HCT116 (cell line): Measurements from ENCODE around the gene DND1. TPM values are rescaled to one million over a fixed set of nuclear protein-coding genes. Genes with fewer than 3 reads are reported as not detected.
"Not testable (repeated sequence)": the region's sequence is repeated elsewhere in the genome, so short reads cannot be mapped to it uniquely, and the experiment has no call there.

Experiments
- ATAC-seq: fragments of 200-7000 bp; cut with Tn5 transposase; 2 replicates; pipeline ENCODE4 v1.9.1; 2020; ENCODE audit warnings: mild to moderate bottlenecking, moderate library complexity
- BruUV-seq: library from RNA; stranded (reverse); fragments of 400-500 nt; replicated peaks from 2 replicates; lab custom pipeline; 2021; lab: Mats Ljungman, UMichigan
- CTCF ChIA-PET: fragments of 300-600 bp; sonication (Branson Sonifier 250); formaldehyde crosslinking; loops from one replicate; lab custom pipeline; 2021; ENCODE audit warnings: antibody characterized with exemption; lab: Charles Lee
- POLR2A ChIA-PET: fragments of 300-600, 350-600 bp; sonication (Branson Sonifier 250); formaldehyde crosslinking; loops from one replicate; lab custom pipeline; 2021; ENCODE audit warnings: antibody characterized with exemption; lab: Charles Lee
- RAD21 ChIA-PET, 2 experiments: fragments of 300-600 bp; sonication (Branson Sonifier 250); formaldehyde crosslinking; loops; one replicate each; lab custom pipeline; 2023; ENCODE audit warnings: low total read pairs in 2 of 2; ENCODE audit not compliant: uncharacterized antibody in 2 of 2, unreplicated experiment in 2 of 2, low non-redundant PET in 1 of 2; lab: Charles Lee
- DNase-seq: peaks from one replicate; pipeline ENCODE4 v3.0.0-alpha.2; 2010; ENCODE audit warnings: low read depth, low spot score
- H2AFZ ChIP-seq: fragments of 200-600 bp; shearing (Covaris generic), sonication (generic); 2 replicates; pipeline ENCODE4 v1.6.1; 2017; ENCODE audit warnings: low read depth, mixed run types, mixed read lengths, antibody characterized with exemption, low read length; ENCODE audit not compliant: poor library complexity, severe bottlenecking
- H3K27ac ChIP-seq: 2 replicates; pipeline ENCODE4 v1.5.1; 2012; ENCODE audit warnings: low read depth, low read length
- H3K27me3 ChIP-seq: fragments of 200-600 bp; sonication (generic); 2 replicates; pipeline ENCODE4 v1.6.1; 2016; ENCODE audit warnings: mixed run types, low read length, mixed read lengths; ENCODE audit not compliant: insufficient read depth
- H3K36me3 ChIP-seq, 2 experiments: fragments of 200-500 bp in 1 of 2; fragments of 200-600 bp in 1 of 2; sonication (Bioruptor generic) in 1 of 2; sonication (generic) in 1 of 2; 2 replicates each; pipeline versions ENCODE4 v1.5.1 to v1.6.1; 2014 to 2016; ENCODE audit warnings: low read length in 2 of 2, inconsistent platforms in 1 of 2, mixed read lengths in 1 of 2, mixed run types in 1 of 2; ENCODE audit not compliant: insufficient read depth in 2 of 2, control insufficient read depth in 1 of 2
- H3K4me1 ChIP-seq, 2 experiments: fragments of 200-600 bp in 1 of 2; sonication (generic) in 1 of 2; 2 replicates each; pipeline versions ENCODE4 v1.5.1 to v1.6.1; 2012 to 2017; ENCODE audit warnings: low read length in 2 of 2, inconsistent platforms in 1 of 2, mild to moderate bottlenecking in 1 of 2, mixed read lengths in 1 of 2, mixed run types in 1 of 2, moderate library complexity in 1 of 2; ENCODE audit not compliant: insufficient read depth in 2 of 2, control insufficient read depth in 1 of 2
- H3K4me2 ChIP-seq: fragments of 200-600 bp; sonication (generic); 2 replicates; pipeline ENCODE4 v1.6.1; 2017; ENCODE audit warnings: mixed run types, low read length, mixed read lengths
- H3K4me3 ChIP-seq, 2 experiments: fragments of 200-600 bp in 1 of 2; sonication (generic) in 1 of 2; replicated peaks in 1 of 2; 2 replicates each; pipeline ENCODE4 v1.5.1; 2011 to 2016; ENCODE audit warnings: low read length in 2 of 2, control low read depth in 1 of 2, low read depth in 1 of 2, mild to moderate bottlenecking in 1 of 2, mixed read lengths in 1 of 2, mixed run types in 1 of 2
- H3K79me2 ChIP-seq: fragments of 200-600 bp; sonication (generic); 2 replicates; pipeline ENCODE4 v1.6.1; 2017; ENCODE audit warnings: mild to moderate bottlenecking, mixed run types, low read length, moderate library complexity, mixed read lengths; ENCODE audit not compliant: insufficient read depth
- H3K9ac ChIP-seq: fragments of 200-600 bp; sonication (generic); 2 replicates; pipeline ENCODE4 v1.6.1; 2016; ENCODE audit warnings: low read length, mixed read lengths
- H3K9me2 ChIP-seq: fragments of 200-600 bp; sonication (generic), shearing (Covaris generic); 2 replicates; pipeline ENCODE4 v1.6.1; 2017; ENCODE audit warnings: mixed run types, mild to moderate bottlenecking, moderate library complexity; ENCODE audit not compliant: insufficient read depth
- H3K9me3 ChIP-seq, 2 experiments: fragments of 200-500 bp in 1 of 2; fragments of 200-600 bp in 1 of 2; sonication (Bioruptor generic) in 1 of 2; sonication (generic) in 1 of 2; 2 replicates each; pipeline ENCODE4 v1.6.1; 2014 to 2017; ENCODE audit warnings: low read length in 2 of 2, mixed read lengths in 2 of 2, inconsistent platforms in 1 of 2, low read depth in 1 of 2, mild to moderate bottlenecking in 1 of 2, mixed run types in 1 of 2, moderate library complexity in 1 of 2; ENCODE audit not compliant: control insufficient read depth in 1 of 2, insufficient read depth in 1 of 2
- H4K20me1 ChIP-seq: fragments of 200-600 bp; sonication (generic), shearing (Covaris generic); 2 replicates; pipeline ENCODE4 v1.6.1; 2017; ENCODE audit warnings: mixed run types, mild to moderate bottlenecking, moderate library complexity; ENCODE audit not compliant: insufficient read depth
- CBX3 ChIP-seq: IDR thresholded peaks from 2 replicates; pipeline ENCODE4 v1.6.1; 2012; ENCODE audit warnings: low read depth
- CEBPB ChIP-seq: IDR thresholded peaks from 2 replicates; pipeline ENCODE4 v1.6.1; 2012; ENCODE audit warnings: low read depth
- EZH2phosphoT487 ChIP-seq: fragments of 200-600 bp; IDR thresholded peaks from 2 replicates; pipeline ENCODE4 v1.6.1; 2018; ENCODE audit warnings: antibody characterized with exemption, borderline replicate concordance
- FOSL1 ChIP-seq: IDR thresholded peaks from 2 replicates; pipeline ENCODE4 v1.6.1; 2012; ENCODE audit warnings: low read depth
- intact Hi-C: fragments of 100-400 bp; cut with micrococcal nuclease; formaldehyde crosslinking; loops from 2 replicates; pipeline ENCODE4 v1.10.0; 2022
- total RNA-seq: library from RNA; stranded (reverse); gene quantifications from one replicate; pipeline ENCODE4 v1.2.1, GENCODE V29; 2021; ENCODE audit not compliant: unreplicated experiment
- TF ChIP-seq, protein P1 (sequence below): IDR thresholded peaks from 2 replicates; pipeline ENCODE4 v1.6.1; 2012; ENCODE audit warnings: low read depth
- TF ChIP-seq, protein P2 (sequence below): IDR thresholded peaks from 2 replicates; pipeline ENCODE4 v1.6.1; 2012

DND1 gene
- total RNA-seq, 1 experiment from 2014 or later = 2.3 TPM

DNA sequence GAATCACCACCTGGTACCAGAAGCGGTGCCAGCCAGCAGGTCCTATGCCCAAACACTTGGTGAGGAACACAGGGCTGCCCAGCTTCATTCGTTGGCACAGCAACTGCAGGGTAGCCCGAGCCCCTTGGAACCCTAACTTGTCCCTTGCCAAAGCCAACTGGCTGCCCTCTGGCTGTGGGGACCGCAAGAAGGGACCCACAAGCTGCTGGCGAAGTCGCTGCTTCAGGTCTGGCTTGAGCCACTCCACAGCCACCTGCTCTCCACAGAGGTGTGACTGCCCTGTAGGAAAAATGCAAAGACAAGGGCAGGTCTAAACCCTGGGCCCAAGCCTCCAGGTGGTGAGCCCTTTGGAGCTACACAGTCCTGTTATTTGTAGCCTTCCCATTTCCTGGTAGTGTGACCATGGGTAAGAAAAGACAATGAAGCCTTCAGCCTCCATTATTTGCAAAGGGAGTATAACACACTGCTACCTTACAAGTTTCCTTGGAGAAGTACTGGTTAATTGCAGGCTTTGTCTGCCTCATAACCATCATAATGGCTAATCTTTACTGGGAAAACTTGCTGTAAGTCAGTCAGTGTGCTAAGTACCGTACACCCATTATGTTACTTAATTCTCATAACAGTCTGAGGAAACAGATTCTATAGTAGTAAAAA lies 1.8 kb downstream of the DND1 start (continued):
- TF ChIP-seq, protein P1, sequence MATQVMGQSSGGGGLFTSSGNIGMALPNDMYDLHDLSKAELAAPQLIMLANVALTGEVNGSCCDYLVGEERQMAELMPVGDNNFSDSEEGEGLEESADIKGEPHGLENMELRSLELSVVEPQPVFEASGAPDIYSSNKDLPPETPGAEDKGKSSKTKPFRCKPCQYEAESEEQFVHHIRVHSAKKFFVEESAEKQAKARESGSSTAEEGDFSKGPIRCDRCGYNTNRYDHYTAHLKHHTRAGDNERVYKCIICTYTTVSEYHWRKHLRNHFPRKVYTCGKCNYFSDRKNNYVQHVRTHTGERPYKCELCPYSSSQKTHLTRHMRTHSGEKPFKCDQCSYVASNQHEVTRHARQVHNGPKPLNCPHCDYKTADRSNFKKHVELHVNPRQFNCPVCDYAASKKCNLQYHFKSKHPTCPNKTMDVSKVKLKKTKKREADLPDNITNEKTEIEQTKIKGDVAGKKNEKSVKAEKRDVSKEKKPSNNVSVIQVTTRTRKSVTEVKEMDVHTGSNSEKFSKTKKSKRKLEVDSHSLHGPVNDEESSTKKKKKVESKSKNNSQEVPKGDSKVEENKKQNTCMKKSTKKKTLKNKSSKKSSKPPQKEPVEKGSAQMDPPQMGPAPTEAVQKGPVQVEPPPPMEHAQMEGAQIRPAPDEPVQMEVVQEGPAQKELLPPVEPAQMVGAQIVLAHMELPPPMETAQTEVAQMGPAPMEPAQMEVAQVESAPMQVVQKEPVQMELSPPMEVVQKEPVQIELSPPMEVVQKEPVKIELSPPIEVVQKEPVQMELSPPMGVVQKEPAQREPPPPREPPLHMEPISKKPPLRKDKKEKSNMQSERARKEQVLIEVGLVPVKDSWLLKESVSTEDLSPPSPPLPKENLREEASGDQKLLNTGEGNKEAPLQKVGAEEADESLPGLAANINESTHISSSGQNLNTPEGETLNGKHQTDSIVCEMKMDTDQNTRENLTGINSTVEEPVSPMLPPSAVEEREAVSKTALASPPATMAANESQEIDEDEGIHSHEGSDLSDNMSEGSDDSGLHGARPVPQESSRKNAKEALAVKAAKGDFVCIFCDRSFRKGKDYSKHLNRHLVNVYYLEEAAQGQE = no peak
- TF ChIP-seq, protein P2, sequence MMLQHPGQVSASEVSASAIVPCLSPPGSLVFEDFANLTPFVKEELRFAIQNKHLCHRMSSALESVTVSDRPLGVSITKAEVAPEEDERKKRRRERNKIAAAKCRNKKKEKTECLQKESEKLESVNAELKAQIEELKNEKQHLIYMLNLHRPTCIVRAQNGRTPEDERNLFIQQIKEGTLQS = no peak
- TF ChIP-seq CEBPB (no peak), CBX3 (no peak), FOSL1 (no peak), EZH2phosphoT487 (no peak)

DNA sequence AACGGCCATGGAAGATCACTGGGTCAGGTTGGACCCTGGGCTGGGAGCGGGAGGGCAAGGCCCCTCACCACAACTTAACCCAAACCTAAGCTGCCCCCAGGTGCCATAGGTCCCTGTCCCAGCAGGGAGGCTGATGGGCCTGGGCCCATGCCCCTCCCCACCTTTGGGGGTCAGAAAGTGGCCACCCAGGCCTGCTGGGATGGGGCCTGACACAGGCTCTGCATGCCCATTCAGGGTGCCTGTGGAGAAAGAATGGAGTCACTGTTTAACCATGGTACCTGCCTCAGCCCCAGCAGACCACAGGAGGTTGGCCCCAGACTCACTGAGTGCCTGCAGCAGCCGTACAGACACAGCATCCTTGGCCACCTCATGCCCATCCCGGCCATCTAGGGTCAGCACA lies 2.3 kb downstream of the DND1 start:
- POLR2A ChIA-PET = interaction anchor here (1.2 kb wide), 1 partner anchor 19 kb away, joined by 3 read pairs; no protein-coding TSS in a partner anchor
- H2AFZ ChIP-seq, H3K27me3 ChIP-seq, RAD21 ChIA-PET, DNase-seq, CTCF ChIA-PET, intact Hi-C loops, H3K9ac ChIP-seq, ATAC-seq, BruUV-seq, H4K20me1 ChIP-seq, H3K9me2 ChIP-seq, H3K4me1 ChIP-seq, H3K9me3 ChIP-seq, H3K4me2 ChIP-seq, H3K27ac ChIP-seq, H3K4me3 ChIP-seq: not testable (repeated sequence)
- Histone ChIP-seq H3K79me2 (peaks cover 34% of the 10 kb centered on the region), H3K36me3 (peaks cover 25 to 43% of the 10 kb centered on the region in 2 experiments)
